ENCODE results near the gene NOTUM.

NOTUM gene

DNA sequence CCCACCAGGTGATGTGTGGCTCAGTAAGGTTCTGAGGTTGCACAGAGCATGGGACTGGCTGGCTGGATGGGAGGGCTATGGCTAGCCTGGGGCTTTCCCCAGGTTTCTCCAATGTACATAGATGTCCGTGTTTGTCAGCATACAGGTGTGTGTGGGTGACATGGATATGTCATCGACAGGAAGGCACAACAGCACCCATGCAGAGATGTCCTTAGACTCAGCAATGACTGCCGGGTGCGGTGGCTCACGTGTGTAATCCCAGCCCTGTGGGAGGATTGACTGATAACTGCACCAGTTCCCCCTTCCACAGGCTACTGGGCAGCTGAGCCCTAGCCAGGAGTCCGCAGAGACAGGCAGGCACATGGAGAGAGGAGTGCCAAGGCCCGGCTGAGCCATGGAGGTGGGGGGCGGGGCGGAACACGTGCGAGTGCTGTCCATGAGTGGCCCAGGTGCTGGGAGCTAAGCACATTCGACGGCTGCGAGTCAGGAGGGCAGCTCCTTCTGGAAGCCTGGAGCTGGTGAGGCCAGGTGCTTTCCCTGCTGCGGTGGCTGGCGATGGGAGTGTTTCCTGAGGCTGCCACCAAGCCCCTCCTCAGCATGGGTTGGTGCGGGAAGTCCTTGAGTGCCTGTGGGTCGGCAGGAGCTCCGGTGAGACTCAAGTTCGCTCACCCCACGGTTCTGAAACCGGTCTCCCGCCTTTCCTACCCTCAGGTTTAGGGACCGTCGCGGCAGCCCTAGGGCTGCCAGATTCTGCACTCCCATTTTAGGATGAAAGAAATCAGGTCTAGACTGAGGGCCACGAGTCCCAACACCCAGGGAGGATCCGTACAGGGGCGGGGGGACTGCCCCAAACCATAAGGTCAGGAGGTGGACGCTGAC, 15.6 kb upstream of the NOTUM start:
- DNase-seq: peak; percentile 20 to 48

DNA sequence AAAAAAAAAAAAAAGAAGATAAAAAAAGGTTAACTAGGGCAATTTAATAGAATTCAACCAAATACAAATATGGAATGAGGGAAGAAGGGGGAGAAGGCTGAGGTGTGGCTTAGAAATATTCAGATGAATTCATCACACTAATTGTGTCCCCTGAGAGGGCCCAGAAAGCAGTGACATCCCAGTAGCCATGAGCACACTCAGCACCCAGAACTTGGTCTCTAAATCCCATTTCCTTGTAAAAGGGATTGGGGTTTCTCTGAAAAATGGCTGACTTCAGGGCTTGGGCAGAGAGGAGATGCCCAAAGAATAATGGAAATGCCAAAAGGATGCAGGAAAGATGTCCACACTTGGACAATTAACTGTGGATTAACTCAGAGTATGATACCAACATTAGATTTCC, 12.4 kb upstream of the NOTUM start:
- no peak for DNase-seq

- no peak for DNase-seq
Measured at GRCh38 chr17:81968850-81969812, 8.1 kb upstream of the NOTUM start.

DNA sequence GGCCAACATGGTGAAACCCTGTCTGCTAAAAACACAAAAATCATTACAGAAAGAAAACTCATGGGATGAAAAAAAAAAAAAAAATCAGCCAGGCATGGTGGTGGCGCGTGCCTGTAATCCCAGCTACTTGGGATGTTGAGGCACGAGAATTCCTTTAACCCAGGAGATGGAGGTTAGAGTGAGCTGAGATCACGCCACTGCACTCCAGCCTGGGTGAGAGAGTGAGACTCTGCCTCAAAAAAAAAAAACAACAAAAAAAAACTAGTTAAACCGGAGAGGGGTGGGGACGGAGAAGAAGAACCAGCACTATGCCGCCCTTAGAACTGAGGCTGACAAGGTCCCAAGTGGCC, 7.4 kb upstream of the NOTUM start:
- DNase-seq: no peak

DNA sequence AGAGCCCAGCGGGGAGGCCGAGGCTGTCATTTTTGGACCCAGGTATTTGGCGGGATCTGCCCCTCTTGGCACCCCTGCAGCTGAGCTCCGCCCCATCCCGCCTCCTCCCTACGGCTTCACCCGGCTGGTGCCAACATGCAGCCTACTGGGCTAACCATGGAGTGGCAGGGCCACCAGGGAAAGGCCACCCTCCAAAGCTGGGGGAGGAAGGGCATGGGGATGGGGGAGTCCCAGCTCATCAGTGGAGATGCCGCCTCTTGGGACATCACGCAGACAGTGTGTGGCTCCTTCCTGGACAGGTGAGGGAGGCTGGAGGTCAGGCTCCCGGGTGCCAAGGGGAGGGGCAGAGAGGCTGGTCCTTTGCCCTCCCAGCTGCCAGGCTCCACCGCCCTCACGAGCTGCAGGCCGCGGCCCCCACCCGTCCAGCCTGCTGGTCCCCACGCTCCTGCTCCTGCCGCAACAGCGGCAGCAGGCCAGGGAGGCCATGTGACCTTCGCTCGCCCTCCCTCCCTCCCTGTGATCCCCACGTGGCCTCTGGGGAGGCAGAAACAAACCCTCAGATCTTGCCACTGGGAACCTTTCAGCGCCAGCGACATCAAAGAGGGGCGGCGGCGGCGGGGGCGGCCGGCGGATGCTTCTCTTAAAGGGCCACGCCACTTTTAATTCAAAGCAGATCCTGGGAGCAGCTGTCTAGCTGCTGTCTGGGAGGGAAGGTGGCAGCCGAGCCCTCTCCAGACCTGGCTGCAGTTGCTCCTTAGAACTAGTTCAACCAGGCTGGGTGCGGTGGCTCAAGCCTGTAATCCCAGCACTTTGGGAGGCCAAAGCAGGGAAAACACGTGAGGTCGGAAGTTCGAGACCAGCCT, 6.8 kb upstream of the NOTUM start:
- peak in 1 of 2 experiments; percentile 31 for DNase-seq

- DNase-seq: no peak
Measured at GRCh38 chr17:81967244-81967532, 6.2 kb upstream of the NOTUM start.

DNA sequence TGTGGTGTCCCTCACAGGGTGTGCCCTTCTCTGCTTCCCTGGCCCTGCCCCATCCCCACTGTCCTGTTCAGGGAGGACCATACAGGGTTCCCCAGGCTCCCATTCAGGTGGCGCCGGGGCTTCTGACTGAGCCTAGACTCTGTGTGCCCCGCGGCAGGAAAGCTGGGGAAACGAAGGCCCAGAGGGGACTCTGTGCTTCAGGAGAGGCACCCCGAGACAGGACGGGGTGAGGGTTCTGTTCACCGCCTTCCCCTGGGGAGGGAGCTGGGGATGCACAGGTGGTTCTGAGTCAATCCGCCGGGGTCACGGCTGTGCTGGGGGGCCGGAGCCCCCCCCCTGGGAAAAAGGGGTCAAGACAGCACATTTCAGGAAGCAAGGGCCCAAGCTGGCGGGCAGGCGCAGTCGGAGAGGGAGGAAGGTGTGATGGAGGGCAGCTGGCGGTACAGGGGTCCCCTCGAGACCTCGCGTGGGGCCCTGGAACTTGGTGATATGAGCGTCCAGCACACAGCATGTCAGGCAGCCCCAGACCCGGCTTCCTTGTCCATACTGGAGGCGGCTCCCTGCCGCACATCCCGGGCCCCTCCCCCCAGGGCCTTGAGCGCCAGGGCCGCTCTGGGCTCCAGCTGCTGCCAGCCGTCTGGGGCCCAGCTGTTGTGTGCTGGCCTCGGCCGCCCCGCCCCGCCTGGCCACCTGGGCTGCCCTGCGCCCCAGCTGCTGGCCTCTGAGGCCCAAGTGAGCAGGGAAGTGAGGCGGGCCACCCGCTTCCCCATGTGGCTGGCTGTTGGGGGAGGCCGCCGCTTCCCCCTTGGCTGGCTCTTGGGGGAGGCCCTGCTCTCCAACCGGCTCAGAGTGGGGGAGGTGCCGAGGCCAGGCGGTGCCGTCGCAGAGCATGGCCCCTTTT, 5.6 kb upstream of the NOTUM start:
- DNase-seq: no peak

DNA sequence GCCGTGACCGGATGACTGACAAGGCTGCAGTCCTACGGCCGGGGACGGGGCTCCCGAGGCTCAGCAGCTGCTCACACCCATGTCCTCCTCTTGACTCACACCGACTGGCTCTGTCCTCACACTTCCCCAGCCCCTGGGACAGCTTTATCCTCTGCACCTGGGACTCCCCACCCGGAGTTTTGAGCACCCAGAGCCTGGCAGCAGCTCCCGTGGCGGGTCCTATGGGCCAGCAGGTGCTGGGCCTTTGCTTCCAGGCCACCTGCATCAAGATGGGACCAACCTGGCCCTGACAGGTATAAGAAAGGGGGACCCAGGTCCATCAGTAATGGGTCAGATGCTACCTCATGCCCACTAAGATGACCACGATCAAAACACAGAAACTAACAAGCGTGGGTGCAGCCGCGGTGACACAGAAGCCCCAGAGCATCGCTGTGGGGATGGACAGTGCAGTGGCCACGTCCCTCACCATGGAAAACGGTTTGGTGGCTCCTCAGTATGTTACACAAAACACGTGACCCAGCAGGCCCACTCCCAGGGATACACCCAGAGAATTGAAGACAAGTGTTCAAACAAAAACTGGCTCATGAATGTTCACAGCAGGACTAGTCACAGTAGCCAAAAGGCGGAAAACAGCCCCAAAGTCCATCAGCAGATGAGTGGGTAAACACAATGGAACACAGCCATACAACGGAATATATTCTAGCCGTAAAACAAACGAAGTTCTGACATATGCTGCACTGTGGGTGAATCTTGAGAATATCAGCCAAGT, 3.3 kb upstream of the NOTUM start:
- DNase-seq: no peak

DNA sequence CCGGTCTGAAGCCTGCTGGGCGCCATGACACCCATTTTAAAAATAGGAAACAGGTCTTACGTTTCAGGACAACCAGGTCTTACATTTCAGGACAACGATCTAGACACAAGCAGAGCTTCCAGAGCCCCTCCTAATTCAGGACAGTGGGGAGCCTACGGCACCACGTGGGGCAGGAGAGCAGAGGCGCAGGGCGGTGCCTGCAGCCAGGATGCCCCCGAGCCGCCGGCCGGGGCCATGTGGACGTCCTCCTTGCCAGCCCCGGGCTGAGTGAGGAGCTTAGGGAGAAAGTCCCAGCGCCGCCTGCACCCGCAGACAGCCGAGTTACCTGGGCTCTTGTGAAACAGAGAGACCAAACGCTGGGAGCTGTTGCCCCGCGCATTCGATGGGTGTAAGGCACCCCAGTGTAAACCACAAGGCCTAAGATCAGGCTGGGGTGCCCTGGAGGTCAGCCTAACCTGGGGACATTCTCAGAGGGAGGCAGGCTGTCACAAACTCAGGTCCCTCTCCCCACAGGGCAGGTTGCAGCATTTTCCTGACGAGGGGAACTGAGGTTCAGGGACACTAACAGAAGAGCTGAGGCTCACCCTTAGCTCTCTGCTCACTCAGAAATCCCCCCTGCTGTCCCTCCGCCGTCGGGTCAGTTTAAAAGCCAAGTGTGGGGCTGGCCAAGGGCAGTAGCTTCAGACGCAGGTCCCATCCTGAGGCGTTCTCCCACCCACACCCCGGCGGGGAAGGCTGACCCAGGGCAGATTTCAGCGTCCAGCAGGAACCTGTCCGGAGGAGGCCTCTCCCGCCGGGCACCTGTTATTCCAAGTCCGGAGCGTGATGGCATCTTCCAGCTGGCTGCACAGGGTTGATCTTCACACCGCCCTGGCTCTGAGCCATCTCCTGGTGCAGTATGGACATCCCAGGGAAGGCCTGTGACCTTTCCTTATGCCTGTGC, 1.8 kb upstream of the NOTUM start:
- DNase-seq: no peak

DNA sequence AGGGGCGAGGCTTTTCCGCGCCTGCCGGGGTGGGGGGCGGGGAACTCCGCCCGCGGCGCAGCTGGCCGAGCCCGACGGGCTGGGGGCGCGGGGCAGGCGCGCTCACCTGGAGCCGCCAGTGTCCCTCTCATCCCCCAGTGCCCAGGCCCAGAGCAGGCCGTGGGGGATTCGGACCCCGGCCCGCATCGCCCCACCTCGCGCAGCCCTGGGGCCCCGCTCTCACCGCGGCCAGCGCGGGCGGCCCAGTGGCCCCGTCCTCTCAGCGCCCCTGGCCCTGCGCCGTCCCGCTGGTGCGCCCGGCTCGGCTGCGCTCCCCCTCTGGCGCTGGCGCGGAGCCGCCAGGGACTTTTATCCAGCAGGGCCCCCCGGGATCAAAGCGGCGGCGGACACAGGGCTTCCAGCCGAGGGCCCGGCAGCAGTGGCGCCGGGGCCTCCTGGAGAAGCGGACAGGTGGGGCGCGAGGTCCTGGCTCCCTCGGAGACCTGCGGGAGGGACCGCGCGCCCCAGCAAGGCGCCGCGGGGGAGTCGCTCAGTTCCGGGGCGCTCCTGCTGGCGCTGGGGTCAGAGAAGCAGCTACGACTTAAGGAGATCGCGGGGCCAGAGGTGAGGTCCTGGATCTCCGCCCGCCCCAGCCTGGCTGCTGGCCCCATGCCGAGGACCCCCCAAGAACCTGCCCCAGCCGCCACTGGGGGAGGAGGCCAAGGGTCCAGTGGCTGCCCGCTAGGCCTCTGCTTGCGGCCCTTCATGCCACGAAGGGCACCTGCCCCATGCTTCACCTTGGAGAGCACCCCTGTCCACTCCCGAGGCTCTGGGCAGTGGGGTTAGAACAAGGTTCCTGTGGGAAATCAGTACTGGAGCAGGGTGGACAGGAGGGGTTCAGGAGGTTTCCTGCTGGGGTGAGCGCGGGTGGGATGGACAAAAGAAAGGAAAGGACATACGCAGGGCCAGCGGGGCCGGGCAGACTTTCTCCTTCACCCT, 823 bp upstream of the NOTUM start:
- no peak for DNase-seq

DNA sequence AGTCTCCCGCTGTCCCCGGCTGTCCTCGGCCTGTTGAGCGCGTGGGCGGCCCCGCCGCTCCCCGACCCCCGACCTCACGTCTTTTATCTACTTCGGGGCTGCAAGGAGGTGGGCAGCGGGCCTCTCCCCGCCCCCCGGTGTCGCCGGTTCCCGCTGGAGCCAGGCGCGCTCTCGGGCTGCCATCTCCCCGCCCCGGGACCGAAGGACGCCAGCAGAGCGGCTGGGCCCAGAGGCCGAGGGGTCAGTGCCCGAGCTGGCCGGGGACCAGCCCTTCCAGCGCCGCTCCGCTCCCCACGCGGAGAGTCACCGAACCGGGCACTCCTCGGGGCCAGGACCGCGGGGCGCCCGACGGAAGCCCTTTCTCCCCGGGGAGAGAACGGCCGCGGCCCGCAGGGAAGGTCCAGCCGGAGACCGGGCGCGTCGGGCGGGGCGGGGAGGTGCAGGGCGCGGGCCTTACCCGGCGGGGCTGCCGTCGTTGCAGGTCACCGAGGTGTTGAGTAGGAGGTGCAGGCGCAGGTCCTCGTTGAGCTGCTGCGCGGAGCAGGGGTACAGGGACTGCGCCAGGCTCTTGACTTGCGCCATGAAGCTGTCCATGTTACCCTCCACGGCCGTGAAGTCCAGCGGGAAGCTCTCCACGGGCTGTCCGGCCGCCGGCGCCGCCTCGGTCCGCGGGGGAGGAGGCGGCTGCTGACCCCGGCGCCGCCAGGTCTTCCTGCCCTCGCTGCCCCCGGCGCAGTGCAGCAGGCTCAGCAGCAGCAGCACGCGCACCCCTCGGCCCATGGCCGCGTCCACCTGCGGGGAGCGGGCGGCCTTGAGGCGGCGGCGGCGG, 643 bp downstream of the NOTUM start:
- no peak for DNase-seq

- DNase-seq: no peak
Measured at GRCh38 chr17:81959362-81960129, 1.4 kb downstream of the NOTUM start.

DNA sequence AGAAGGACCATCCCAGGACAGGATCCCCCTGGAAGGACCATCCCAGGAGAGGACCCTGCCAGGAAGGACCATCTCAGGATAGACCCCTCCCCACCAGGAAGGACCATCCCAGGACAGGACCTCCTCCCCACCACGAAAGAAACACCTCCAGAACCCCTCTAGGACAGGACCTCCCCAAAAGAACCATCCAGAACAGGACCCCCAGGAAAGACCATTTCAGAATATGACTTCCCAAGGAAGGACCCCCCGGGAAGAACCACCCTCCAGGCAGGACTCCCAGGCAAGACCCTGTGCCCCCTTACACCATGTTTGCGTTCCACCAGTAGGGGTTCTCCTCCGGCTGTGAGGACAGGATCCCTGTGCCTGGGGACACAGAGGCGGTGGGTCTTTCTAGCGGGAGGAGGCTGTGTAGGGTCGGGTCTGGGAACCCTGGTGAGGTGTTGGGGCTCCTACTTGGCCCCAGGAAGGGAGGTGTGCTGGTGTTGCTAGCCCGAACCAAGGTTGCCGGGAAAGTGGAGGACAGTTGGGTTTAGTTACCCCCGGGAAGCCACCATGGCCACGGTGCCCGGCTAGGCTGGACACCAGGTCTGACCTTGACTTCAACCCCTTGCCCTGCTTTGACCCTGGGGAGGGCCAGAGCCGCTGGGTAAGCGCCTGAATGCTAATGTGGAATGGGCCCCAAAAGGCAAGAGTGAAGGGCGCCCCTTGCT, 2.2 kb downstream of the NOTUM start:
- no peak for DNase-seq

DNA sequence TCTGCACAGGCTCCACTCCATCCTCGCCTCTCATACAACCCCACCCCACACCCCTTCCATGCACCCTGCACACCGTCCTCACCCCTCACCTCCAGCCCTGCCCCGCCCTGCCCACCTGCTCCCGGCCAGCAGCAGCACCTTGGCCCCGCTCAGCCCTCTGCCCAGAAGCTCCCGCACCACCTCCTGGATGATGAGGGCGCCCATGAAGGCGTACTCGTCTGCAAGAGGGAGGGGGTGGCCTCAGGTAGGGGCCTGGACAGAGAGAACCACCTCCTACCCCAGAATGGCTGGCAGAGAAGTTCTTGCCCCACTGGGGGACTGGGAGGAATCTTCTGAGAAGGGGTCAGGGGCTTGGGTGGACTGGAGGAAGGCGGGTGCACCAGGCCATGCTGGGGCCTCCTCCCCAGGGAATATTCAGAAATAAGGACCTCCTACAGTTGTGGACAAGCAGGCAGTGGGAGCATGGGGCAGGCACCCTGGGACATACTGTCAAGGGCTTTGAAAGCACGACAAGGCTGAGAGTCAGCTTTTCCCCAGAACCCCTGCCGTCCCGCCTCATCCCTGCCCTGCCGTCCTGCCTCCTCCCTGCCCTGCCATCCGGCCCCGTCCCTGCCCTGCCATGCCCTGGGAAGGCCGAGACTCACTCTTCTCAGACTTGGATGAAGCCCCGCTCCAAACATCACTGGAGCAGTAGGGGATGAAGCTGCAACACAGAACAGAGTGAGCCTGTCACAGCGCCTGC, 3.1 kb downstream of the NOTUM start:
- no peak for DNase-seq
